ENCODE measurements around the gene LARP4B. TPM values are rescaled to one million over a fixed set of nuclear protein-coding genes. Genes with fewer than 3 reads are reported as not detected.

Gene LARP4B
- total and polyA plus RNA-seq, 3 donors from 2014 or later: 54.2 to 98.6 (median 95.3) TPM

DNA sequence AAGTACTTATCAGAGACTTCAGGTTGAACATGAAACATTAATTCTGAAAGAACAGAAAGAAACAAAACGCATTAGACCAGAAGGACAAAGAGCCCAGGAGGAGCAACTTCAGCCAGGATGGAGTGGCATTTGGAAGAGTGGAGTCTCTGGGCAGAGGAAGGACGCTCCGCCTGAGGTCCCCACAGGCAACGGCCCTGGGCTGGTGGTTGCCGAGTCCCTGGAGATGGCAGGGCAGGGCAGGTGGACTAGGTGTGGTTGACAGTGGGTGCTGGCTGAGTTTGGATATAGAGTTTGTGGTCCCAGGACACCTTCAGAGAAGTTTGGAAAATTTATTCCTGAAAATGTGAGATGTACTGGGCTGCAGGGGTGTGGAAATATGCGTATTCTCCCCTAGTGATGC is 27.4 kb upstream of the LARP4B start:
- Histone ChIP-seq H3K27me3 (no peaks in the 10 kb centered on the region), H3K36me3 (ENCODE audit: low read depth, missing control alignments) (no peaks in the 10 kb centered on the region), H3K27ac (no peak overlapping the region), H3K4me1 (peaks cover 5% of the 10 kb centered on the region), H3K4me3 (no peak overlapping the region), H3K9me3 (no peaks in the 10 kb centered on the region)
- WGBS, 2 donors: 94 to 96% methylated on average over 6 of the region's 6 CpGs
- intact Hi-C loops (cut with DNase I; ENCODE audit: low total_unique reads): no loop called here
- TF ChIP-seq CTCF (IDR thresholded peaks at IDR 0.05): no peak
- no peak for TF ChIP-seq POLR2A (IDR thresholded peaks at IDR 0.05)
- no peak for DNase-seq

DNA sequence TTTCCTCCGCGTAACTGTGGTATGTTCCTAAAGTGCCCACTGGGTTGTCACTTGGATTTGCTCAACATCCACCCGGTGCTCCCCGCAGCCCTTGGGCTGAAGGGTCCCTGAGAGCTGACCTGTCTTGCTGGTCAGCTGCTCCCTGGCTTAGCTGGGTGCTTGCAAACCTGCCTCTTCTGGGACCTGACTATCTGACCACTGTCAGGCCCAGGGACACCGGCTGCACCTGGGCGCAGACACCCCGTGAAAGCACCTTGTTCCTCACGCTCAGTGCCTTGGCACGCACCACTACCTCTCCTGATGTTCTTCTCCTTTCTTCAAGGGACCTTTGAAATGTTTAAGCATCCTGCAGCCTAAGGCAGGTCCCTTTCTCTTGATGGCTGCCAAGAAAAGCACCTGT is 26.6 kb upstream of the LARP4B start:
- peaks cover 5% of the 10 kb centered on the region for H3K4me1 ChIP-seq
- WGBS, 2 donors: 82 to 98% methylated on average over 6 to 9 of the region's 9 CpGs

GRCh38 chr10:955820-956217 is 24.3 kb upstream of the LARP4B start:
- Histone ChIP-seq H3K36me3 (ENCODE audit: low read depth, missing control alignments) (no peaks in the 10 kb centered on the region), H3K4me3 (no peak overlapping the region), H3K4me1 (peaks cover 5% of the 10 kb centered on the region), H3K9me3 (no peaks in the 10 kb centered on the region), H3K27me3 (no peaks in the 10 kb centered on the region), H3K27ac (no peak overlapping the region)
- DNase-seq: no peak
- WGBS, 2 donors: 69 to 75% methylated on average over 9 of the region's 9 CpGs
- intact Hi-C loops (cut with DNase I; ENCODE audit: low total_unique reads): no loop called here
- TF ChIP-seq CTCF (IDR thresholded peaks at IDR 0.05) (no peak), POLR2A (IDR thresholded peaks at IDR 0.05) (no peak)

More for the DNA sequence above, 26.6 kb upstream of the LARP4B start:
- no peak for DNase-seq
- TF ChIP-seq CTCF (IDR thresholded peaks at IDR 0.05) (no peak), POLR2A (IDR thresholded peaks at IDR 0.05) (no peak)
- H3K27ac ChIP-seq: no peak overlapping the region
- H3K27me3 ChIP-seq: no peaks in the 10 kb centered on the region
- H3K36me3 ChIP-seq (ENCODE audit: low read depth, missing control alignments): no peaks in the 10 kb centered on the region
- intact Hi-C loops (cut with DNase I; ENCODE audit: low total_unique reads): no loop called here
- no peak overlapping the region for H3K4me3 ChIP-seq
- no peaks in the 10 kb centered on the region for H3K9me3 ChIP-seq

DNA sequence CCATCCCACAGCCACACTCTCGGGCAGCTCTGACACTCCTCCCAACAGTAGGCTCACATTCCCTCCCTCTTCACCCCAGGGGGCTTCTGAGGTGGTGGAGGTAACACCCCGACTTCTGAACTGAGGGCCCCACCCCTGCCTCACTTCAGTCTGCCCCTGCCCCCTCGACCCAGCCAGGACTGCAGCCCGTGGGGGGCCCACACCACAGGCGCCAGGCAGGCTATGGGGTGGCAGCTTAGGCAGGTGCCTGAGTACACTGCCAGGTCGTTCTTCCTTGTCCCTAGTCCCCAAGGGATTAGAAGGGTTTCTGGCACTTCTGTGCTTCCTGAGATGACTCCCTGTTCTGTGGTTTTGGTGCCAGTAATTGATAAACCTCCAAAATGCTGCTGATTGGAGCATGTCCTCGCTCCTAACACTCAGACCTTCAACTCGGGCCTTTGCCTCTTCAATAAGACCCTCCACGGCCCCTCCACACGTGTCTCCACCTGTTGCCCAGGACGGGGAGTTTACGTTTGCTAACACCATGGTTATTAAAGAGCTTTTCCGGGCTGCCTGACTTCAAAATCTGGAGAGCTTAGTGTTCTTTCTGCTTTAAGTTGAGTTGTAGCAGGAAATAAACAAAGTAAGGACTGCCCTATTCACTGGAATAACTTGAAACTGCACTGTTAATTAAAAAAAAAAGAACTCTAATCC is 23.8 kb upstream of the LARP4B start:
- Histone ChIP-seq H3K4me3 (no peak overlapping the region), H3K4me1 (peaks cover 5% of the 10 kb centered on the region), H3K27ac (no peak overlapping the region), H3K9me3 (no peaks in the 10 kb centered on the region), H3K27me3 (no peaks in the 10 kb centered on the region), H3K36me3 (ENCODE audit: low read depth, missing control alignments) (no peaks in the 10 kb centered on the region)
- DNase-seq: no peak
- intact Hi-C loops (cut with DNase I; ENCODE audit: low total_unique reads): no loop called here
- TF ChIP-seq POLR2A (IDR thresholded peaks at IDR 0.05) (no peak), CTCF (IDR thresholded peaks at IDR 0.05) (no peak)
- WGBS, 2 donors: 38 to 49% methylated on average over 8 to 13 of the region's 13 CpGs

GRCh38 chr10:954396-954795 is 22.9 kb upstream of the LARP4B start:
- no peak for DNase-seq
- H3K4me3 ChIP-seq: no peak overlapping the region
- H3K9me3 ChIP-seq: no peaks in the 10 kb centered on the region
- no peaks in the 10 kb centered on the region for H3K27me3 ChIP-seq
- no peaks in the 10 kb centered on the region for H3K36me3 ChIP-seq (ENCODE audit: low read depth, missing control alignments)
- intact Hi-C loops (cut with DNase I; ENCODE audit: low total_unique reads): no loop called here
- peaks cover 5% of the 10 kb centered on the region for H3K4me1 ChIP-seq
- no peak for TF ChIP-seq POLR2A (IDR thresholded peaks at IDR 0.05)
- TF ChIP-seq CTCF (IDR thresholded peaks at IDR 0.05): no peak
- 86 to 92% methylated on average over 21 of the region's 21 CpGs for WGBS, 2 donors
- H3K27ac ChIP-seq: no peak overlapping the region

Measured in testis (tissue), 3 donors.